ENCODE data around the gene SETD5.

The SETD5 gene

DNA sequence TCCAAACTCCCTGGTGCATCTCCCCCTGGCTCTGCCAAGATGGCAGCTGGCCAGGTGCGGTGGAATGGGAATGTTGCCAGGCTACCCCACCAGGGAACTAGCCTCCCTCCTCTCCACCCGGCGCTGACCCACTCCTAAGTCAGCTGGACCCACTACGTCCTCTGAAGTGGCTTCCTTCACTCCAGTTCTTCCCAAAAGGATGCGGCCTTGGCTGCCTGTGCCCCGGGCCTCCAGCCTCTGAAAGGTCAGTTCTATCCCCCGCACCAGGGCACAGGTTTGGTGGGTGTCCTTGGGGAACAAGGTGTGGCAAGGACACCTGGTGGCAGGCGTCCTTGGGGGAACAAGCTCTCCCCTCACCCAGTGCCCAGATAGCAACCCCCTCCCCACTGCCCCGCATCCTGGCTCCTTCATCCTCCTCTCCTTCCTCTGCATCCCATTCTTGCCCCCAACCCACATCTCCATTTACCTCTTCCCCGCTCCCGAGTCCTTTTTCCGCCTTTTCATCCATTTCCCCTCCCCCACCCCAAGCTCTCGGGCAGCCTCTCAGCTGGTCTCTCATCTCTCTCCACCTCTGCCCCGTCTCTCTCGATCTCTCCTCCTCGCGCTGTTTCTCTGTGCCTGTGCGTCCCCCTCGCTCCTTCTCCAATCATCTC, 102.2 kb downstream of the SETD5 start:
- Histone ChIP-seq H3K23ac (ENCODE audit: low read depth, low read length, poor library complexity) (peak overlapping the region; percentile 18), H2AK5ac (ENCODE audit: low read depth, low read length) (peak overlapping the region; percentile 73), H3K36me3 (replicated peaks in 1 of 2; ENCODE audit: control insufficient read depth in 2 of 2, insufficient read depth in 2 of 2, low read length in 2 of 2) (no peaks in the 10 kb centered on the region), H3K27me3 (ENCODE audit: control insufficient read depth in 3 of 3, insufficient read depth in 3 of 3, low read depth in 1 of 3, low read length in 3 of 3) (peaks cover 0 to 25% (median 15%) of the 10 kb centered on the region in 3 experiments), H3K4me3 (ENCODE audit: low read length in 2 of 2) (peak overlapping the region; percentile 14 to 74), H4K91ac (ENCODE audit: low read depth, low read length, poor library complexity) (no peak overlapping the region), H3K4me1 (ENCODE audit: control insufficient read depth in 2 of 2, insufficient read depth in 1 of 2, low read depth in 1 of 2, low read length in 2 of 2) (peaks cover 8 to 10% of the 10 kb centered on the region in 2 donors), H2AFZ (ENCODE audit: low read length) (peak overlapping the region; percentile 80), H3K27ac (replicated peaks; ENCODE audit: low read length) (no peak overlapping the region), H2BK120ac (ENCODE audit: low read depth, low read length) (no peak overlapping the region), H2BK5ac (ENCODE audit: low read length) (no peak overlapping the region), H4K8ac (ENCODE audit: low read depth, low read length) (no peak overlapping the region), H3K9me3 (replicated peaks in 1 of 2; ENCODE audit: control insufficient read depth in 2 of 2, insufficient read depth in 1 of 2, low read depth in 1 of 2, low read length in 2 of 2) (peaks cover 0 to 2% of the 10 kb centered on the region in 2 donors), H2BK12ac (ENCODE audit: low read length) (no peak overlapping the region), H3K14ac (ENCODE audit: low read length) (no peak overlapping the region), H3K18ac (ENCODE audit: low read length) (peak overlapping the region; percentile 87), H3K4me2 (ENCODE audit: insufficient read depth, low read length, poor library complexity, severe bottlenecking) (peak overlapping the region; percentile 85), H3K4ac (ENCODE audit: low read length) (no peak overlapping the region), H3K79me1 (ENCODE audit: low read depth, low read length) (no peaks in the 10 kb centered on the region), H3K9ac (ENCODE audit: low read depth, low read length, poor library complexity) (peak overlapping the region; percentile 63), H2BK15ac (ENCODE audit: low read length) (peak overlapping the region; percentile 35)
- DNase-seq (ENCODE audit: low spot score), result no peak
- no CpG with 5 or more reads among the region's 19 CpGs for WGBS, 2 donors (ENCODE audit: extremely low coverage in 2 of 2, insufficient read length in 2 of 2, insufficient replicate concordance in 1 of 2)

DNA sequence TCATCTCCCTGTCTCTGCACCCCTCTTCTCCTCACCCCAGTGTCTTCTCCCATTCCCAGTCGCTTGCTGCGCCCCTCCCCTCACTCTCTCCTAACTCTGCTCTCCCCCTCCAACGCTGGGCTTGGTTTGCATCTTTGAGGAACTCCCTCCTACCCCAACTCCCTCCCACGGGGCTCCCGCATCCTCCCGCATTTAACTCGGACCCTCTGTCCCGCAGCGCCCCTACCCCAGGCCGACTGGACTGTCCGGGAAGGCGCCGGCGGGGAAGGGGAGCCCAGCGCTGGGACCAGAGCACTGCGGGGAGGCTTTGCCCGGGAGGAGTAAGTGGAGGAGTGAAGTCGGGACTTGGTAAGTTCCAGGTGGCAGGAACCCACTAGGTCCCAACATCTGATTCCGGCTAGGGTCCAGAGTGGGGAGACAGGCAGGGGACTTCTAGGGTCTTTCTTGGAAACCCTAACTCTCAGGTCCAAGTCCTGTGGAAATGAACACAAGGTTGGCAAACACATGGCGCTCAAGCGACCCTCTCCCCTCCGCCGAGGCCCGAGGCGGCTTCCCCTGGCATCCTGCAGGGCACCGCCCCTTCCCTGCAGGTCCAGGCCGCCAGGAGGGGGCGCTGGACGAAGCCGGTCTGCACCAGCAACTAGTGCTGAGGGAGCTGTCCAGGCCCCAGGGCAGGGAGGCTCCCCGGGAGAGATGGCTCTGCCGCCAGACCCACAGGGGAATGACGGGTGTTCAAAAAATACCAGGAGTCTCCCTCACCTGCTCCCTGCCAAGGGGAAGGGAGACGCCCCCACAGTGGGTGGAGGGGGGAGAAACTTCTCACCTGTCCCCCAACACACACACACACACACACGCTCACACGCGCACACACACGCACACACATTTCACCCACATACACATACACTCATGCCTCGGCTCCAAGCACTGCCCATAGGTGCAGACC, 103.0 kb downstream of the SETD5 start:
- Histone ChIP-seq H2AFZ (ENCODE audit: low read length) (peak overlapping the region; percentile 80), H2AK5ac (ENCODE audit: low read depth, low read length) (peak overlapping the region; percentile 73), H3K18ac (ENCODE audit: low read length) (peak overlapping the region; percentile 87), H3K27me3 (ENCODE audit: control insufficient read depth in 3 of 3, insufficient read depth in 3 of 3, low read depth in 1 of 3, low read length in 3 of 3) (peaks cover 0 to 25% (median 15%) of the 10 kb centered on the region in 3 experiments), H3K36me3 (replicated peaks in 1 of 2; ENCODE audit: control insufficient read depth in 2 of 2, insufficient read depth in 2 of 2, low read length in 2 of 2) (no peaks in the 10 kb centered on the region), H3K4me1 (ENCODE audit: control insufficient read depth in 2 of 2, insufficient read depth in 1 of 2, low read depth in 1 of 2, low read length in 2 of 2) (peaks cover 8 to 10% of the 10 kb centered on the region in 2 donors), H2BK15ac (ENCODE audit: low read length) (peak overlapping the region; percentile 35), H3K14ac (ENCODE audit: low read length) (no peak overlapping the region), H3K79me1 (ENCODE audit: low read depth, low read length) (no peaks in the 10 kb centered on the region), H2BK12ac (ENCODE audit: low read length) (peak overlapping the region; percentile 80), H4K8ac (ENCODE audit: low read depth, low read length) (no peak overlapping the region), H4K91ac (ENCODE audit: low read depth, low read length, poor library complexity) (no peak overlapping the region), H2BK120ac (ENCODE audit: low read depth, low read length) (no peak overlapping the region), H3K23ac (ENCODE audit: low read depth, low read length, poor library complexity) (peak overlapping the region; percentile 18), H3K4me3 (ENCODE audit: low read length in 2 of 2) (peak overlapping the region; percentile 14 to 74), H3K4ac (ENCODE audit: low read length) (no peak overlapping the region), H3K27ac (replicated peaks; ENCODE audit: low read length) (no peak overlapping the region), H3K4me2 (ENCODE audit: insufficient read depth, low read length, poor library complexity, severe bottlenecking) (peak overlapping the region; percentile 85), H3K9ac (ENCODE audit: low read depth, low read length, poor library complexity) (peak overlapping the region; percentile 63), H2BK5ac (ENCODE audit: low read length) (peak overlapping the region; percentile 83), H3K9me3 (replicated peaks in 1 of 2; ENCODE audit: control insufficient read depth in 2 of 2, insufficient read depth in 1 of 2, low read depth in 1 of 2, low read length in 2 of 2) (peaks cover 0 to 2% of the 10 kb centered on the region in 2 donors)
- WGBS, 2 donors (ENCODE audit: extremely low coverage in 2 of 2, insufficient read length in 2 of 2, insufficient replicate concordance in 1 of 2), result no CpG with 5 or more reads among the region's 39 CpGs
- peak; percentile 79 for DNase-seq (ENCODE audit: low spot score)

GRCh38 chr3:9501226-9501625, 103.8 kb downstream of the SETD5 start:
- Histone ChIP-seq H3K14ac (ENCODE audit: low read length) (no peak overlapping the region), H3K27me3 (ENCODE audit: control insufficient read depth in 3 of 3, insufficient read depth in 3 of 3, low read depth in 1 of 3, low read length in 3 of 3) (peaks cover 0 to 25% (median 15%) of the 10 kb centered on the region in 3 experiments), H2AK5ac (ENCODE audit: low read depth, low read length) (no peak overlapping the region), H2BK5ac (ENCODE audit: low read length) (peak overlapping the region; percentile 83), H2AFZ (ENCODE audit: low read length) (no peak overlapping the region), H2BK15ac (ENCODE audit: low read length) (no peak overlapping the region), H3K4me1 (ENCODE audit: control insufficient read depth in 2 of 2, insufficient read depth in 1 of 2, low read depth in 1 of 2, low read length in 2 of 2) (peaks cover 8 to 10% of the 10 kb centered on the region in 2 donors), H3K27ac (replicated peaks; ENCODE audit: low read length) (no peak overlapping the region), H3K9ac (ENCODE audit: low read depth, low read length, poor library complexity) (no peak overlapping the region), H3K36me3 (replicated peaks in 1 of 2; ENCODE audit: control insufficient read depth in 2 of 2, insufficient read depth in 2 of 2, low read length in 2 of 2) (no peaks in the 10 kb centered on the region), H3K79me1 (ENCODE audit: low read depth, low read length) (no peaks in the 10 kb centered on the region), H4K91ac (ENCODE audit: low read depth, low read length, poor library complexity) (no peak overlapping the region), H4K8ac (ENCODE audit: low read depth, low read length) (no peak overlapping the region), H3K4ac (ENCODE audit: low read length) (no peak overlapping the region), H3K9me3 (replicated peaks in 1 of 2; ENCODE audit: control insufficient read depth in 2 of 2, insufficient read depth in 1 of 2, low read depth in 1 of 2, low read length in 2 of 2) (peaks cover 0 to 2% of the 10 kb centered on the region in 2 donors), H3K23ac (ENCODE audit: low read depth, low read length, poor library complexity) (peak overlapping the region; percentile 10), H3K4me2 (ENCODE audit: insufficient read depth, low read length, poor library complexity, severe bottlenecking) (no peak overlapping the region), H2BK120ac (ENCODE audit: low read depth, low read length) (no peak overlapping the region), H3K4me3 (ENCODE audit: low read length in 2 of 2) (no peak overlapping the region), H3K18ac (ENCODE audit: low read length) (no peak overlapping the region), H2BK12ac (ENCODE audit: low read length) (no peak overlapping the region)
- no CpG with 5 or more reads among the region's 6 CpGs for WGBS, 2 donors (ENCODE audit: extremely low coverage in 2 of 2, insufficient read length in 2 of 2, insufficient replicate concordance in 1 of 2)
- no peak for DNase-seq (ENCODE audit: low spot score)

GRCh38 chr3:9503283-9503682, 105.9 kb downstream of the SETD5 start:
- WGBS, 2 donors (ENCODE audit: extremely low coverage in 2 of 2, insufficient read length in 2 of 2, insufficient replicate concordance in 1 of 2), result no CpG with 5 or more reads among the region's 4 CpGs
- H4K8ac ChIP-seq (ENCODE audit: low read depth, low read length), result no peak overlapping the region
- no peak overlapping the region for H2BK5ac ChIP-seq (ENCODE audit: low read length)
- H3K4me2 ChIP-seq (ENCODE audit: insufficient read depth, low read length, poor library complexity, severe bottlenecking), result no peak overlapping the region
- no peak overlapping the region for H2BK12ac ChIP-seq (ENCODE audit: low read length)
- no peak overlapping the region for H4K91ac ChIP-seq (ENCODE audit: low read depth, low read length, poor library complexity)
- no peak overlapping the region for H2BK15ac ChIP-seq (ENCODE audit: low read length)
- H3K27ac ChIP-seq (replicated peaks; ENCODE audit: low read length), result no peak overlapping the region
- H3K4ac ChIP-seq (ENCODE audit: low read length), result no peak overlapping the region
- peaks cover 0 to 34% (median 20%) of the 10 kb centered on the region in 3 experiments for H3K27me3 ChIP-seq (ENCODE audit: control insufficient read depth in 3 of 3, insufficient read depth in 3 of 3, low read depth in 1 of 3, low read length in 3 of 3)
- H2BK120ac ChIP-seq (ENCODE audit: low read depth, low read length), result no peak overlapping the region
- no peak overlapping the region for H3K4me3 ChIP-seq (ENCODE audit: low read length in 2 of 2)
- peak; percentile 85 for DNase-seq (ENCODE audit: low spot score)
- H3K79me1 ChIP-seq (ENCODE audit: low read depth, low read length), result no peaks in the 10 kb centered on the region
- H3K14ac ChIP-seq (ENCODE audit: low read length), result no peak overlapping the region
- H2AFZ ChIP-seq (ENCODE audit: low read length), result no peak overlapping the region
- no peaks in the 10 kb centered on the region for H3K36me3 ChIP-seq (replicated peaks in 1 of 2; ENCODE audit: control insufficient read depth in 2 of 2, insufficient read depth in 2 of 2, low read length in 2 of 2)
- H3K9me3 ChIP-seq (replicated peaks in 1 of 2; ENCODE audit: control insufficient read depth in 2 of 2, insufficient read depth in 1 of 2, low read depth in 1 of 2, low read length in 2 of 2), result peaks cover 0 to 2% of the 10 kb centered on the region in 2 donors
- no peak overlapping the region for H3K23ac ChIP-seq (ENCODE audit: low read depth, low read length, poor library complexity)
- no peak overlapping the region for H3K18ac ChIP-seq (ENCODE audit: low read length)
- H3K4me1 ChIP-seq (ENCODE audit: control insufficient read depth in 2 of 2, insufficient read depth in 1 of 2, low read depth in 1 of 2, low read length in 2 of 2), result peaks cover 6 to 10% of the 10 kb centered on the region in 2 donors
- no peak overlapping the region for H2AK5ac ChIP-seq (ENCODE audit: low read depth, low read length)
- H3K9ac ChIP-seq (ENCODE audit: low read depth, low read length, poor library complexity), result no peak overlapping the region

Measured in neuronal stem cell (in vitro differentiated cells).